ENCODE measurements around the gene SMC1A.

SMC1A gene

GRCh38 chrX:53438174-53438831 is 15.8 kb upstream of the SMC1A start:
- Histone ChIP-seq H3K27ac (ENCODE audit: poor library complexity, severe bottlenecking) (no peak overlapping the region), H3K36me3 (ENCODE audit: low read depth) (no peaks in the 10 kb centered on the region), H3K27me3 (ENCODE audit: insufficient read depth, poor library complexity, severe bottlenecking) (no peaks in the 10 kb centered on the region), H3K4me3 (ENCODE audit: severe bottlenecking) (no peak overlapping the region), H3K4me1 (ENCODE audit: insufficient read depth, poor library complexity, severe bottlenecking) (no peaks in the 10 kb centered on the region), H3K9me3 (ENCODE audit: severe bottlenecking) (no peaks in the 10 kb centered on the region)
- ATAC-seq (ENCODE audit: low read depth) (no peak), DNase-seq (ENCODE audit: low spot score) (no peak)
- no peak for TF ChIP-seq CTCF (IDR thresholded peaks at IDR 0.05; ENCODE audit: poor library complexity, severe bottlenecking)

GRCh38 chrX:53437206-53437605 is 14.8 kb upstream of the SMC1A start:
- ATAC-seq (ENCODE audit: low read depth) (no peak), DNase-seq (ENCODE audit: low spot score) (no peak)
- Histone ChIP-seq H3K27ac (ENCODE audit: poor library complexity, severe bottlenecking) (no peak overlapping the region), H3K9me3 (ENCODE audit: severe bottlenecking) (no peaks in the 10 kb centered on the region), H3K4me1 (ENCODE audit: insufficient read depth, poor library complexity, severe bottlenecking) (no peaks in the 10 kb centered on the region), H3K27me3 (ENCODE audit: insufficient read depth, poor library complexity, severe bottlenecking) (no peaks in the 10 kb centered on the region), H3K36me3 (ENCODE audit: low read depth) (no peaks in the 10 kb centered on the region), H3K4me3 (ENCODE audit: severe bottlenecking) (no peak overlapping the region)
- no peak for TF ChIP-seq CTCF (IDR thresholded peaks at IDR 0.05; ENCODE audit: poor library complexity, severe bottlenecking)

DNA sequence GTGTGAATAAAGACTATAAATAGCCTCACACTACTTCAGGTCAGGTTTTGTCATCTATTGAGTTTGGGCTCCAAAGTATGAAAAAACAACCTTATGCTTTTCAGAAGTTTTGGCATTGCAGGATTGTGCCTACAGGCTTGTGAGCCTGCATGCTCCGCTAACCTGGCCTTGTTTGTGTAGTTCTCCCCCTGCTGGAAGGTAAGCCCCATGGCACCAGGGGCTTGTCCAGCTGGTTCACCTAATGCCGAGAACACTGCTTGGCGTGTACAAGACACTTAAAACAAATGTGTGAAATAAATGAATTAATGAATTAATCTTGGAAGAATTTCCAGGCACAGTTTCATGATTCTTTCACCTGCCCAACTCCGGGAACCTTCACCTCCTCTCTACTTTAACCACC is 13.5 kb upstream of the SMC1A start:
- no peak for DNase-seq (ENCODE audit: low spot score)
- Histone ChIP-seq H3K4me1 (ENCODE audit: insufficient read depth, poor library complexity, severe bottlenecking) (no peaks in the 10 kb centered on the region), H3K4me3 (ENCODE audit: severe bottlenecking) (no peak overlapping the region), H3K36me3 (ENCODE audit: low read depth) (no peaks in the 10 kb centered on the region), H3K9me3 (ENCODE audit: severe bottlenecking) (no peaks in the 10 kb centered on the region), H3K27ac (ENCODE audit: poor library complexity, severe bottlenecking) (no peak overlapping the region), H3K27me3 (ENCODE audit: insufficient read depth, poor library complexity, severe bottlenecking) (no peaks in the 10 kb centered on the region)
- peak; percentile 68 for ATAC-seq (ENCODE audit: low read depth)
- peak; percentile 66 for TF ChIP-seq CTCF (IDR thresholded peaks at IDR 0.05; ENCODE audit: poor library complexity, severe bottlenecking)

- Histone ChIP-seq H3K4me1 (ENCODE audit: insufficient read depth, poor library complexity, severe bottlenecking) (no peaks in the 10 kb centered on the region), H3K36me3 (ENCODE audit: low read depth) (no peaks in the 10 kb centered on the region), H3K4me3 (ENCODE audit: severe bottlenecking) (peak within 1 kb of the TSS; percentile 53), H3K9me3 (ENCODE audit: severe bottlenecking) (no peaks in the 10 kb centered on the region), H3K27ac (ENCODE audit: poor library complexity, severe bottlenecking) (peak within 1 kb of the TSS; percentile 18), H3K27me3 (ENCODE audit: insufficient read depth, poor library complexity, severe bottlenecking) (no peaks in the 10 kb centered on the region)
- ATAC-seq (ENCODE audit: low read depth) (peak; percentile 97), DNase-seq (ENCODE audit: low spot score) (peak; percentile 87)
- no peak for TF ChIP-seq CTCF (IDR thresholded peaks at IDR 0.05; ENCODE audit: poor library complexity, severe bottlenecking)
Measured at GRCh38 chrX:53433651-53434639, 11.5 kb upstream of the SMC1A start, which contains the start of gene HSD17B10. HSD17B10 (minus strand) TSS chrX:53434370; CDS start chrX:53434345, 25 bp downstream.

Measured in RWPE2 (cell line).